HG03571 (cell line): ENCODE measurements around the gene RBM33.

ENCODE experiments used
- ATAC-seq: cut with Tn5 transposase; IDR thresholded peaks from one replicate; pipeline ENCODE4 v1.9.1; 2021; ENCODE audit not compliant: unreplicated experiment

RBM33 gene

DNA sequence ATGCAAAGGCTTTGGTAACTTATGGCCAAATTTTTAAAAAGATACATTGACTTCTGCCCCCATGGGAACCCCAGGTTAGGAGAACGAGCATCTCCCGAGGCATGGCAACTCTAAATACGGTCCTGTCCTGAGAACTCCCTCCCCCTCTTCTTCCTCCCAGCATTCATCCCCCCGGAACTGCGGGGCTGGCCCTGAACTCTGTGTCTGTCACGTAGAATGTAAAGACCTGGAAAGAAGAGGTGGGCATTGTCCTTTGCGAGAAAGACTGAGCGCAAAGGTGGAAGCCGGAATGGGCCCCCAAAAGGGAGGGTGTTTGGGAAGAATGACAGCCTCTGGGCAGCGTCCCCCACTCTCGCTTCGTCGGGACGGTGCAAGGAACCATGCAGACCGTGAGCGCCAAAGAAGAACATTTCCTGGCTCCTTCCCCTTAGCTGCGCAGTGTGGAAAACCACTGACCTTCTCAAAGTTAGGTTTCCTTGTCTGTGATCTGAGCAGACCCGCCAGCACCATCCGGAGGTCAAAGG, 146.8 kb downstream of the RBM33 start:
- no peak for ATAC-seq

DNA sequence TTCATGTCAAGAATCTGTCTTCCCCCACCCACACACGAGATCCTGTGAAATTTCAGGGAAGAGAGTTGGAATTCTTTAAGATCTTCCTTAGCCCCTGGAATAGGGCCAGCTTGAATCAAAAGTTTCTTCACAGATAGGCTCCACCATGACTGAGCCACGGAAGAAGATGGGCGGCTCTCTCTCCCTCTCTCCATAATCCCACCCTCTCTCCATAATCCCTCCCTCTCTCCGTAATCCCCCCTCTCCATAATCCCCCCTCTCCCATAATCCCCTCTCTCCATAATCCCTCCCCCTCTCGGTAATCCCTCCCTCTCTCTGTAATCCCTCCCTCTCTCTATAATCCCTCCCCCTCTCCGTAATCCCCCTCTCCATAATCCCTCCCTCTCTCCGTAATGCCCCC, 147.4 kb downstream of the RBM33 start:
- ATAC-seq: no peak

DNA sequence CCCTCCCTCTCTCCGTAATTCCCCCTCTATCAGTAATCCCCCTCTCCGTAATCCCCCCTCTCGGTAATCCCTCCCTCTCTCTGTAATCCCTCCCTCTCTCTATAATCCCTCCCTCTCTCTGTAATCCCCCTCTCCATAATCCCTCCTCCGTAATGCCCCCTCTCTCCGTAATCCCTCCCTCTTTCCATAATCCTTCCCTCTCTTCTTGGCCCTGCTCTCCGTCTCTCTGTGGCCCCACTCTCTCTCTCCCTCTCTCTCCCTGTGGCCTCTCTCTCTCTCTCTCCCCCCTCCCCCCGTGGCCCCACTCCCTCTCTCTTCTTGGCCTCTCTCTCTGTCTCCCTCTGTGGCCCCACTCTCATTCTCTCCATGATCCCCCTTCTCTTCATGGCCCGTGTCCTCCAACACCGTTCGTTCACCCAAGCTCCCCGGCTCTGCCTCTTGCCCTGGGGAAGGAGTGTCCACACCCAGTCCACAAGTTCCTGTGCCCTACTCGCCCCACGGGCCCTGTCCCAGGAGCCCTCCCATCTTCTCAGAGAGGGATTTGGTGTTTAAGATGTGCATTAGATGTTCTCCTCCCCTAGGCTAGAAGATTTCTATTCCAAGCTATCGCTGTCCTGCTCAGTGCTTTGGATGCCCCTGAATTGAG, 148.0 kb downstream of the RBM33 start:
- ATAC-seq: no peak

DNA sequence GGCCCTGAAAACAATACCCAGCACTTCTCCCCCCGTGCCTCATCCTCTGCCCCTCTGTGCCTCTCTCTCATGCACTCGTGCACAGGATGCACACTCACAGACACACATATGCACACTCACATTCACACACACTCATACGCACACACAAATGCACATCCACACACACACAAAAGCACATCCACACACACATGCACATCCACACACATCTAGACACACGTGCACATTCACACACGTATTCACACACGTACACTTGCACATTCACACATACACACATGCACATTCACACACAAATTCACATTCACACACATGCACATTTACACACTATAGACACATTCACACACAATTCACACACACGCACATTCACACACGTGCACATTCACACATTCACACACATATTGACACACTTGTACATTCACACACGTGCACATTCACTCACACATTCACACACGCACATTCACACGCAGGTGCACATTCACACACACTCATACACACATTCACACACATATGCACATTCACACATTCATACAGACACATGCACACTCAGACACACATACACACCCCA, 148.6 kb downstream of the RBM33 start:
- ATAC-seq: no peak

DNA sequence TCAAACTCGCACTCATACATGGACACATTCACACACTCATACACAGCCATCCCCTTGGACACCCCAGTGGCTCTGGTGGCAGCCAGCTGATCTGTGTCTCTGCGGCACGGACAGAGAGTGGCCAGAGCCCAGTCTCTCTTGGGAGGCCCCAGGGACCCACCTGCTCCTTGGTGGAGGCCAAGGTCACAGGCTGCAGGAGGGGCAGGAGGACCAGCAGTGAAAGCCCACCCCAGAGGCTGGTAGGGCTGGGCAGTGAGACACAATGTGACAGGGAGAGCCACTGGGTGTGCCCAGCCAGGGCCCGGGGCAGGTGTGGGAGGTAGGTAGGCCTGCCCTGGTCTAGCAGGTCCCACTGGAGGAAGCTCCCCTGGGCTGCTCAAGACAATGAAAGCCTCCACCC, 149.3 kb downstream of the RBM33 start:
- no peak for ATAC-seq

DNA sequence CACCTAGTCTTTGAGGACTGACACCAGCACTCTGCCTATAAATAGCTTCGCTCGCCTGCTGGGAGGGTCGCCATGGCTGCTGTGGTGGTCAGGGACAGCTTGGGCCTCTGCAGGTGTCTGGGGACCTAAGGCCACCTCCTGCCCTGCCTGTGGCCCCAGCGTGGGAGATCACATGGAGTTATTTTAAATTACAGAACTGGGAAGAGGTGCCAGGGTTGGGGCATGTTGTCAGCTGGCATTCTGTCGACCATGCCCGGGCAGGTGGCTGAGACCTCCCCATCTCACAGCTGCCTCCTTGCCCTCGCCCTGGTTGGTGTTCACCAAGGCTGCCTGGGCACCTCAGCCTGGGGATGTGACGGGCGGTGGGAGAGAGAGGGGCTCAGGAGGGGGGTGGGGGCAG, 149.7 kb downstream of the RBM33 start:
- ATAC-seq: no peak

DNA sequence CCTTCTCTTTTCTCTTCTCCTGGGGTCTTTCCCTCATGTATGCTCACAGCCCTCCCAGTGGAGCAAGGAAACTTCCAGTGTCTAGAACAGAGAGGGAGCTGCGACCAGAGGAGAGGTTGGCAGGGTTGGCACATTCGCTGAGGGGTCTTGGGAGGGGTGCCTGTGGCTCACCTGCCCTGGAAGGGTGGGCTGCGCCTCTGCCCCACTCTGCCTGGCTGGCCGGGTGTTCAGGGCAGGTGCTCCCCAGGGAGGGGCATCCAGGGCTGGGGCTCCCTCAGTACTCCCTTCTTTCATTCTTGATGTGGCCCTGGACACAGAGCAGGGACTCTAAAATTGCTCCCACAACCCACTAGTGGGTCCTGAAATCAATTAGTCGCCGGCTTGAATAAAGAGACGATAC, 150.9 kb downstream of the RBM33 start:
- ATAC-seq: no peak

DNA sequence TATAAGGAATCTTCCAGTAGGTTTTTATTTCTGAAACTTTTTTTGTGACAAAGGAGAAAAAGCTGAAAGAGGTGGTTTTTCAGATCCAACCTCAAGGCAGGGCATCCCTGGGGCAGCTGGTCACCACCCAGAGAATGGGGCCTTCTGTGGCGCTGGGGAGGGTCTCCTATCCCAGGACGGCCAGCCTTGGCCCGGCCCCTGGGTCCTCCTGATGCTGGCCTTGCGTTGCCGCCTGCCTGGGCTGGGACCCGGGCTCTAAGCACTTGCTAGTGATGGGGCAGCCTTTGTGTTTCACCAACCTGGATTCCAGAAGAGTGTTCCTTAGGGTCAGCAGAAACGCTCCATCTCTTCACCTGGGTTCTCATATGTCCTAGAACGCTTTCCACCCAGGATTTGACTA, 151.5 kb downstream of the RBM33 start:
- no peak for ATAC-seq

DNA sequence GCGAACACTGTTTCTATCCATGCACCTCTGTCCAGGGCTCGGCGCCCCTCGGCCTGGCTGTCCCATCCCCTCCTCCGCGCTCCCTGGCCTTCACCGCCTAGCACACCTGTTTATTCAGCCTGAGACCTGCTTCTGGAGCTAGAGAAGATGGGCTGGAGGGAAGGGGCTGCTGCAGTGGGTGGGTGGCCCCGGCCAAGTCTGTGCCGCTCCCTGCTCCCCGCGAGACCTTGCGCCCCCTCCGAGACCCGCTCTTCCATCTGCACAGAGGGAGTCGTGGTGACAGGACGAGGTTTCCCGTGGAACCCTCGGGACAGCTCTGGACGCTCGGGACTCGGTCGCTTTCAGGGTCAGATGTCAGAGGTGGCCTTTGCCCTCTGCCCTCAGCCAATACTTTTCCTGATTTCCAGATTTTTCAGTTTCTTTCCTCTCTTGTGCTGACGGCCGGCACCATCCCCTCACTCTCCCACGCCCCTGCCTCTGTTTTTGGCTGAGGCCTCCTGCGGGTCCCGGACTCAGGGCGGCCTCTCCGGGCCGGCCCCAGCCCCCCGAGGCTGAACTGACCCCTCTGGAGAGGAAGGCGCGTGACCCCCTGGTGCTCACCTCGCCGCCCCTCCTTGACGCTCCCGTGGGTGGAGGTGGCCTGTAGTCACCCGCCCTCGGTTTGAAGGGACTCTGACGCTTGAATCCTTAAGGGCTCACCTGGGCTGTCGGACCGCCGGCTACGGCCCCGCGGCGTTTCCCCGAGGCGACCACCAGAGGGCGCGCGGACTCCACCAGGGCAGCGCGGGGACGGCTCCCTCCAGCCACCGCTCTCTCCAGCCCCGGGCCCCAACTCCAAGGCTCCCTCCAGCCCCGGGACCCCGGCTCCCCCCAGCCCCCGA, 152.2 kb downstream of the RBM33 start:
- ATAC-seq: peak; percentile 61

DNA sequence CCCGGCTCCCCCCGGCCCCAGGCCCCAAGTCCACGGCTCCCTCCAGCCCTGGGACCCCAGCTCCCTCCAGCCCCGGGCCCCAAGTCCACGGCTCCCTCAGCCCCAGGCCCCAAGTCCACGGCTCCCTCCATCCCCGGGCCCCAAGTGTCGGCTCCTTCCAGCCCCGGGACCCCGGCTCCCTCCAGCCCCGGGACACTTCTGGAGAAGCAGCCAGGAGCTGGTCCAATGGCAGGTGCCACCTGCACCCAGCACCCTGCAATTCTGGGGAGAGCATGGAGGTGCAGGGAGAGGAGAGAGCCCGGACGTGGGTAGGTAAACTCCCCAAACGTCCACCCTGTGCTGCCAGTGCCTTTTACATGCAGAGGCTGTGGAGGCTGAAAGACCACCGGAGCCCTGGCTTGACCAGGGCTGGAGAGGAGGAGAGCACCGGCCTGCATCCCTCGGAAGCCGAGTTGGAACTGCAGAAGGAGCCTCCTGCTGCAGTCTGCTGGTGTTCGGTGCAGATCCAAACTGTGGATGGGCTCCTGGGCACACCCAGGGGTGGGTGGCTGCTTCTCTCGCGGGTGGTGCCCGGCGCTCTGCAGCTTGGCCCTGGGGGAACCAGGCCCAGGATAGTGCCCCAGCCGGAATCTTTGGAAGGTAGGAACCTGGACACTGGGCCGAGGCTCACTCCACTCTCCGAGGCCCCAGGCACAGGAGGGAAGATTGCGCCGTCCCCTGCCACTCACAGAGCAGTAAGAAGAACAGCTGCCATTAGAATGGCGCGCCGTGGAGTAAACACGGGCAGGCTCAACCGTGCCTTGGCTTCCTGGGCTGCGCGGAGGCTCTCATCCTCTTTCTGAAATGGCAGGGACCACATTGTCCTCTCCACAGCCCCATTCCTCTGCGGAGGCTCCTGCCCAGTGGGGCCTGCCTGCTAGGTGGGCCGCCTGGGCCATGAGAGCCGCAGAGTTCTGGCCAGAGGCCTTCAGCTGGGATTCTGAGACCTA, 153.1 kb downstream of the RBM33 start:
- ATAC-seq: no peak

DNA sequence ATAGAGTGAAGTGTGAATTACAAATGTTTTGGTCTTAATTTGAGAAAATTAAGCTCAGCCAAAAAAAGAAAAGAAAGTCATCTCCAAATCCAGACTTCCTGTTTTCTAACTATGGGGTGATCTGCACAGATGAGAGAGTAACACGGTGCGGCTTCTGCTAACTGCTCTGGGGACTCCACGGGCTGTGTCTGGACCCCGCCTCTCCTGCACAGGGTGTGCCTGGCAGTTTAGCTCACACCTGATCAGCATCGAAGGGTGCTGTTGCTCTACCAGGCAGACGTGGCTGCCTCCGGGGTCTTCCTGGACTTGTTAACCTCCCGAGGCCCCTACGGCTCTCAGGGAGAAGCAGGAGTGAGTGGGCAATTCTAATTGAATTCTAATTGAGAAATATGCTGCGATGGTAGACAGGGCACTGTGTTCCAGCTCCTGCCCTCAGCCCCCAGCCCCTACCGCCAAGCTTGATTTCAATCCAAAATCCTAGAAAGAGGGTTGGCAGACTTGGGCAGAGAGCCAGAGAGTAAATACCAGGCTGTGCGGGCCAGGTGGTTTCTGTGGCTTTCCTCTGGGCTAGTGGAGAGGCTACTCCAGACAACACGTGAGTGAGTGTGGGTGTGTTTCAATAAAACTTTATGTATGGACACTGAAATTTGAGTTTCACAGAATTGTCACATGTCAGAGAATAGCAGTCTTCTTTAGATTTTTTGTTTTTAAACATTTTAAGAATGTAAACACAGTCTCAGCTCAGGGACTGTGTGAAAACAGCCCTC, 154.4 kb downstream of the RBM33 start:
- no peak for ATAC-seq

DNA sequence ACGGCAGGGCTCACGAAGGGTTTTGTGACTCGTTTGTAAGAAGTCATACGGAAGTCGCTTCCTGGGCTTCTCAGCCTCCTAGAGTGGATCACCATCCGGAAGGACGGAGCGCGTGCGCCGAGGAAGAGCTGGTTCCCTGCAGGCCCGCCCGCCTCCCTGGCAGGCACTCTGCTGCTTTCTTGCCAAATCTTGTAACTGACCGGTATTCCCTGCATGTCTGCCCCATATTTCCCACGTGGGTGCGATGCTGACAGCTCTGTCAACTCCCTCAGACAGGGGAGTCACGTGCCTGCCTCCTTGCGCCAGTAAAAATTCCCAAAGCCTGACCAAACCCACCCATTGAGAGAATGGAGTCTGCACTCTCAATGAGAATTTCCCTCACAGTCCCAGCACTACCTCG, 155.1 kb downstream of the RBM33 start:
- no peak for ATAC-seq

DNA sequence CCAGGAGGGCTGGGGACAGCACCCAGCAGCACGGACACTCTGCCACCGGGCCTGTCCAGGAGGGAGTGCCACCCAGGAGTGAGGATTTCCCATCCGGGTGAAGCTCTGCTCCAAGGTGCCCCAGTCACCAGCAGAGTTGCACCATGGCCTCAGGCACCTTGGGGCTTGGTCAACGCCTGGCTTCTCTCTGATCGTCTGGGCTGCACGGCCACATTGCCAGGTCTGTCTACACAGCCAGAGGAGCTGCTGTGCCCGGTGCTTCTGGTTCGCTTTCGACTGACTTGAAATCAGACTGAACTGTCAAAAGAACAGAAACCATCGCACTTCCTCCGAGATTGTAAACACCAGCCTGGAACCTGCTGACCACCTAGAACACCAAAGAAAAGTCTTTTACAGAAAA, 155.8 kb downstream of the RBM33 start:
- ATAC-seq: no peak

DNA sequence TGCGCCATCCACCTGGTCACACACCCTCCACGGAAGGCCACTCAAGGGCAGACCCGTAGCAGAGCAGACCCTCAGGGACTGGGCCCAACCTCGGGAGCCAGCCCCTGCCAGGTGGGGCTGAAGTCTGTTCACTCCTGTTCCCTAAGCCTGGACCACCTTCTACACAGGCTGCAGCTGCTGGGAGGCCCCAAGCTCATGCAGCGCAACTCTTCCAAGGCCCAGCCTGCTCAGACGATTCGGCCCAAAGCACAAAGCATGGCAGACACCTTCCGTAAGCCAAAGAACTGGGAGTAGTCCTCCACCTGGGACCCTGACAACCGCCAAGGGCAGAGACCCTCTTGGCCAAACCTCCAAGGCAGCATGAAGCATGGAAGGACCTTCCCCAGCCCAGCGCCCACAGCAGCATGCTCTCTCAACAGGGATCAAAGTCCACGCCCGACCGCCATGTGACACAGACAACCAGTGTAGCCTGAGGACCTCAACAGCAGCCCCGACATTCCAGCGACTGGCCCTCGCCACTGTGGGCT, 156.3 kb downstream of the RBM33 start:
- no peak for ATAC-seq

DNA sequence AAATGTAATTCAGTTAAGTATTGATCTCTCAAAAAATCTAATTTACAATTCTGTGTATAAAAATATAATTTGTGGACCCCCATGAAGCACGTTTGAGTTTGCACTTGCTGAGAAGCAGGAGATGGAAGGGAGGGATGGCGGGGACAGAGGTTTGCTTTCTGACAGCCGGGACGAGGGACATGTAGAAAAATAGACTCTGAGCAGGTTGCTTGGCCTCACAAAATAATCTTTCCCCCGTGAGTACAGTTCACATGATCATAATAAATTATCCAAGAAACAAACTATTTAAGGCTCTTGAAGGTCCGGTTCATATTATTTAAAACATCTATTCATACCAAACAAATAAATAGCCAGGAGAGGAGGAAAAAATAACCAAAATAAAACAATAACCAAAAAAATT, 157.8 kb downstream of the RBM33 start:
- ATAC-seq: no peak

DNA sequence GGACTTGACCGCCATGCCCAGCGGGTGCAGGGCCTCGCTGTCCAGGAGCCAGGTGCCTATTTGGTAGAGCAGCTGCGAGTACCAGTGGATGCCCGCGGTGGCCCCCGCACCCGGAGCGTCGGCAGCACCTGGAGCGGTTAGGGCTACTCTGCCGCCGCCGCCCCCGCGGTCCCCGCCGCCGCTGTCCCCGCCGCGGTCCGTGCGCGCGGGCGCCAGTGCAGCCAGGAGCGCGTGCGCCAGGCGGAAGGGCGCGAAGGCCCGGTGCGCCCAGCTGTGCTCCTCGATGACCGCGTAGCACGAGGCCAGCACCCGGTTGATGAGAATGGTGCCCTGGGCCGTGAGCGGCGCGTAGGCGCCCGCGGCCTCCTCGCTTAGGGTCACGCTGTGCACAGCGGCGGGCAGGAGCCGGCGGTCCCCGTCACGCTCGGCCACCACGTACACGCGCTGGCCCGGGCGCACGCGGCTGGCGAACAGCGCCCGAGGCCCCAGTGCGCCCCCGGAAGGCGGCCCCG, 158.5 kb downstream of the RBM33 start:
- ATAC-seq: no peak

DNA sequence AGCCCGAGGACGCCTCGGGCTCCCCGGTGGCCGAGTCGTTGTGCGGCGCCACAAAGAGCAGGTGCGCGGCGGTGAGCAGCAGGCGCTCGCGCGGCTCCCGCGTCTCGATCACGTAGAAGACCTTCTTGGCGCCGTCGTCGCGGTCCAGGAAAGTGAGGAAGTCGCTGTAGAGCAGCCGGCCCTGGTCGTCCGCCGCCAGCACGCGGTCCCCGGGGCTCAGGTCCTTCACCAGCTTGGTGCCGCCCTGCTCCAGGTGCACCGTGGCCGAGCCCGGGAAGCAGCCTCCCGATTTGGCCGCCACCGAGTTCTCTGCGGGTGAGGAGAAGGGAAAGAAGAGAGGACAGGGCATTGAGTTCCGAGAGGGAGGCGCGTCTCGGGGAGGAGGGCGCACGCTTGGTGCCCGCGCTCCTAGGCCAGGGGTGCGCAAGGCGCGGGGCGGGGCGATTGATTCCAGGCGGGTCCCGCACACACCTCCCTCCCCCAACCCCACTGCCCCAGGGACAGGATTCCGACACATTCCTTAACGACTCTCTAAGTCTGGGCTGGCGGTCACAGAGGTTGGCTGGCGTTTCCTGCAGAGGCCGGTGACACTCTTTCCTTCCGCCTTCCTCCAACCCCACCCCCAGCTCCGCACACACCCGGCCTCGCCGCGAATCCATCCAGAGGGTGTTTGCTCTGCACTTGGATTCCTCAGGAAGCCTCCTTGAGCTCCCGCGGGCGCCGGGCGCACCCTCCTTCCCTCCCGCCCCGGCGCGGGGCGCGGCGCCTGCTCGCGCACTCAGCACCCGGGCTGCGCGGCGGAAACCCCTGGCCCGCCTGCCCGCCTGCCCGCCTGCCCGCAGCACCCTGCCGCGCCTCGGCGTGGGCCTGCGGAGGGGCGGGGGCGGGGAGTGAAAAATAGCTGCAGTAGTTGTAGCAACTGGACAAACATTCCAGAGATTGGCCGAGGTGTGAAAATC, 159.2 kb downstream of the RBM33 start:
- ATAC-seq: no peak

DNA sequence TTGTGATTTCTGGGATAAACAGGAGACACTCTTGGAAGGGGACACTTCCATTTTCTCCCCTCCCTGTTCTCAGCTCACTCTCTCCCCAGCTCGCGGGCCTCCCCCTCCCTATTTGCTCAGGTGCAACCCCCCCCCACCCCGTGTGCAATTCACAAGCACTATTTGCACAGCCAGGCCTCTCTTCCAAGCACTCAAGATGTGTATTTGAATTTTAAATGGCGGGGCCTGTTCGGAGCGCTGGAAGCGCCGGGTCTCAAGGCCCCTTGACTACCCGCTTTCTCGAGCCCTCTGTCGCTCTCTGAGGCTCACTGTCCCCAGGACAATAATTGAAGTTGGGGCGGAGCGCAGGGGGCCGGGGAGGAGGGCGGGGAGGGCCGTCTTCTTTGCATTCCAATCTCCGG, 160.0 kb downstream of the RBM33 start:
- no peak for ATAC-seq
